K562 (cell line): ENCODE results near the gene UQCC2. TPM values are rescaled to one million over a fixed set of nuclear protein-coding genes. Genes with fewer than 3 reads are reported as not detected.
A peak's percentile ranks its signal among the peaks of the same experiment; 100 is the strongest.

Experiments used
- ATAC-seq: fragments of 200-7000 bp; cut with Tn5 transposase; 3 replicates; pipeline ENCODE4 v1.9.1; 2020; ENCODE audit warnings: moderate library complexity
- BruUV-seq: library from RNA; stranded (reverse); fragments of 400-500 nt; replicated peaks from 2 replicates; lab custom pipeline; 2021; lab: Mats Ljungman, UMichigan
- CTCF ChIA-PET: fragments of 300-600 bp; formaldehyde crosslinking; extraction: SDS; loops from one replicate; lab custom pipeline; 2021; ENCODE audit warnings: low intra/inter-chr PET ratio; lab: Yijun Ruan, JAX
- POLR2A ChIA-PET: fragments of 300-600, 350-650 bp; sonication (Branson Sonifier 250); formaldehyde crosslinking; extraction: SDS; loops from one replicate; lab custom pipeline; 2021; ENCODE audit warnings: antibody characterized with exemption, inconsistent platforms; lab: Yijun Ruan, JAX
- DNase-seq, 4 experiments: peaks; one replicate each; pipeline versions ENCODE4 v3.0.0 to v3.0.0-alpha.2; 2011 to 2018; ENCODE audit warnings: low spot score in 3 of 4, mixed read lengths in 3 of 4; ENCODE audit errors: extremely low read depth in 1 of 4
- FAIRE-seq: peaks from 2 replicates; lab custom pipeline; 2011; peaks lifted over from hg19 to GRCh38; lab: Jason Lieb, UNC
- H2AFZ ChIP-seq: 2 replicates; pipeline ENCODE4 v1.6.0; 2011; ENCODE audit warnings: low read depth, low read length, control low read depth, inconsistent platforms
- H3K27ac ChIP-seq: fragments of 200-600 bp; 3 replicates; pipeline ENCODE4 v1.8.0; 2011; ENCODE audit warnings: low read depth, mild to moderate bottlenecking, control low read depth, inconsistent platforms, low read length, moderate library complexity, mixed read lengths; ENCODE audit errors: extremely low read depth
- H3K27me3 ChIP-seq, 2 experiments: fragments of 300-600 bp in 1 of 2; 2 replicates in 1 of 2; 3 replicates in 1 of 2; pipeline versions ENCODE4 v1.6.0 to v1.8.0; 2011; ENCODE audit warnings: inconsistent platforms in 2 of 2, low read length in 2 of 2, mild to moderate bottlenecking in 1 of 2, mixed read lengths in 1 of 2, moderate library complexity in 1 of 2; ENCODE audit not compliant: control insufficient read depth in 2 of 2, insufficient read depth in 2 of 2
- H3K36me3 ChIP-seq: fragments of 300-600 bp; 3 replicates; pipeline ENCODE4 v1.8.0; 2011; ENCODE audit warnings: mild to moderate bottlenecking, low read length, inconsistent platforms; ENCODE audit not compliant: control insufficient read depth, insufficient read depth
- H3K4me1 ChIP-seq, 2 experiments: fragments of 200-600 bp in 1 of 2; replicated peaks in 1 of 2; 2 replicates in 1 of 2; 3 replicates in 1 of 2; pipeline versions ENCODE4 v1.5.1 to v1.8.0; 2011; ENCODE audit warnings: inconsistent platforms in 2 of 2, low read length in 2 of 2, mild to moderate bottlenecking in 1 of 2, mixed read lengths in 1 of 2, moderate library complexity in 1 of 2; ENCODE audit not compliant: control insufficient read depth in 2 of 2, insufficient read depth in 2 of 2
- H3K4me2 ChIP-seq: 2 replicates; pipeline ENCODE4 v1.6.1; 2011; ENCODE audit warnings: low read length, control low read depth, inconsistent platforms, mixed read lengths; ENCODE audit not compliant: insufficient read depth
- H3K4me3 ChIP-seq: fragments of 200-600 bp; sonication (generic), shearing (Covaris generic); 2 replicates; pipeline ENCODE4 v1.5.1; 2016; ENCODE audit warnings: control low read depth, inconsistent platforms
- H3K79me2 ChIP-seq: fragments of 200-600 bp; 3 replicates; pipeline ENCODE4 v1.8.0; 2011; ENCODE audit warnings: low read length, inconsistent platforms; ENCODE audit not compliant: control insufficient read depth, insufficient read depth
- H3K9ac ChIP-seq, 2 experiments: 2 replicates each; pipeline versions ENCODE4 v1.6.0 to v1.6.1; 2011; ENCODE audit warnings: low read depth in 2 of 2, low read length in 2 of 2, control low read depth in 1 of 2, inconsistent platforms in 1 of 2, mild to moderate bottlenecking in 1 of 2, mixed read lengths in 1 of 2; ENCODE audit not compliant: insufficient read depth in 1 of 2
- H3K9me1 ChIP-seq: one replicate; pipeline ENCODE4 v1.6.0; 2011; ENCODE audit warnings: inconsistent platforms, mild to moderate bottlenecking, low read length, moderate library complexity; ENCODE audit not compliant: control insufficient read depth, insufficient read depth
- H3K9me3 ChIP-seq: replicated peaks from 2 replicates; pipeline ENCODE4 v1.5.1; 2011; ENCODE audit warnings: low read depth, low read length, inconsistent platforms; ENCODE audit not compliant: control insufficient read depth, insufficient read depth
- H4K20me1 ChIP-seq: replicated peaks from 2 replicates; pipeline ENCODE4 v1.6.1; 2011; ENCODE audit warnings: low read length, inconsistent platforms, mixed read lengths; ENCODE audit not compliant: control insufficient read depth, insufficient read depth
- ETV5 ChIP-seq: sonication (generic); formaldehyde crosslinking; IDR thresholded peaks from 2 replicates; pipeline ENCODE4 v1.4.0; 2020; ENCODE audit warnings: low read depth, mild to moderate bottlenecking, missing genetic modification reagents
- FOXP1 ChIP-seq: sonication (generic); formaldehyde crosslinking; IDR thresholded peaks from 2 replicates; pipeline ENCODE4 v1.8.0; 2022; ENCODE audit warnings: mild to moderate bottlenecking, missing genetic modification reagents
- GABPA ChIP-seq: fragments of 200-800 bp; sonication (Bioruptor generic); conservative IDR thresholded peaks from 2 replicates; pipeline ENCODE4 v1.6.1; 2016; ENCODE audit warnings: low read depth, missing genetic modification characterization, missing compliant biosample characterization
- IFI16 ChIP-seq: fragments of 250-450 bp; sonication (Bioruptor Pico); IDR thresholded peaks from 2 replicates; pipeline ENCODE4 v2.1.2; 2022; ENCODE audit warnings: mild to moderate bottlenecking, inconsistent platforms
- ILK ChIP-seq: fragments of 450-650 bp; IDR thresholded peaks from 2 replicates; pipeline ENCODE4 v1.6.1; 2016; ENCODE audit warnings: missing genetic modification characterization, low read depth, mild to moderate bottlenecking, missing compliant biosample characterization, moderate library complexity, borderline replicate concordance
- NR2C1 ChIP-seq, 2 experiments: fragments of 450-650 bp; IDR thresholded peaks; 2 replicates each; pipeline ENCODE4 v1.6.1; 2017; ENCODE audit warnings: mild to moderate bottlenecking in 2 of 2, antibody characterized with exemption in 1 of 2, inconsistent platforms in 1 of 2, missing compliant biosample characterization in 1 of 2, missing genetic modification characterization in 1 of 2
- PKNOX1 ChIP-seq: fragments of 450-650 bp; IDR thresholded peaks from 2 replicates; pipeline ENCODE4 v1.6.1; 2016
- SMAD4 ChIP-seq: fragments of 250-450 bp; sonication (Bioruptor Pico); conservative IDR thresholded peaks from 2 replicates; pipeline ENCODE4 v1.8.0; 2021; ENCODE audit warnings: inconsistent platforms, mild to moderate bottlenecking, moderate library complexity
- SMARCA4 ChIP-seq: fragments of 450-650 bp; IDR thresholded peaks from 2 replicates; pipeline ENCODE4 v1.6.1; 2016
- TAF9B ChIP-seq: fragments of 450-650 bp; IDR thresholded peaks from 2 replicates; pipeline ENCODE4 v1.6.1; 2018; ENCODE audit warnings: mild to moderate bottlenecking; ENCODE audit not compliant: partially characterized antibody
- TBL1XR1 ChIP-seq, 2 experiments: IDR thresholded peaks; 2 replicates each; pipeline ENCODE4 v1.6.1; 2012; ENCODE audit warnings: improper control_type of control experiment in 2 of 2, low read length in 2 of 2, mild to moderate bottlenecking in 1 of 2
- TCF7 ChIP-seq: sonication (generic); IDR thresholded peaks from 2 replicates; pipeline ENCODE4 v1.6.1; 2016; ENCODE audit warnings: antibody characterized with exemption, borderline replicate concordance
- ZBTB8A ChIP-seq: fragments of 450-650 bp; IDR thresholded peaks from 2 replicates; pipeline ENCODE4 v1.6.1; 2018; ENCODE audit warnings: mild to moderate bottlenecking, moderate library complexity; ENCODE audit not compliant: partially characterized antibody
- ZNF133 ChIP-seq: fragments of 250-450 bp; sonication (Bioruptor Pico); IDR thresholded peaks from 2 replicates; pipeline ENCODE4 v1.4.0; 2020; ENCODE audit warnings: mild to moderate bottlenecking
- ZNF384 ChIP-seq: IDR thresholded peaks from 2 replicates; pipeline ENCODE4 v1.6.1; 2012; ENCODE audit warnings: low read depth, low read length, improper control_type of control experiment
- ZNF77 ChIP-seq: fragments of 250-450 bp; sonication (Bioruptor Pico); IDR thresholded peaks from 2 replicates; pipeline ENCODE4 v1.5.0; 2020
- WGBS: fragments of 100-300 bp; shearing (Covaris generic); methylation state at CpG from one replicate; pipeline ENCODE4 v1.1.6; 2016; ENCODE audit warnings: low coverage, mixed read lengths; ENCODE audit not compliant: insufficient coverage; ENCODE audit errors: missing lambda C conversion rate; 5-methylcytosine and 5-hydroxymethylcytosine counted together
- in situ Hi-C: fragments of 300-500 bp; cut with MboI; formaldehyde crosslinking; loops from 4 replicates; pipeline ENCODE4 v1.15.0; 2018; ENCODE audit warnings: inconsistent platforms, mixed read lengths
- intact Hi-C: fragments of 100-400 bp; cut with micrococcal nuclease; formaldehyde crosslinking; loops from 2 replicates; pipeline ENCODE4 v1.14.2; 2022
- polyA plus RNA-seq, 8 experiments: library from polyadenylated mRNA; depleted of rRNA in 4 of 8; stranded (reverse) in 5 of 8; unstranded in 3 of 8; fragments of >200 nt; fragmentation: Nextera tagmentation in 2 of 8; fragmentation: Illumina TruSeq in 1 of 8; extraction: Ambion mirVana in 2 of 8; extraction: Trizol in 1 of 8; gene quantifications; 2 replicates each; pipeline versions ENCODE4 v1.2.1 to v1.2.3, GENCODE V29; 2011 to 2014; ENCODE audit warnings: inconsistent platforms in 1 of 8, missing spikeins in 1 of 8
- total RNA-seq, 7 experiments: library from RNA; depleted of rRNA in 6 of 7; stranded (reverse); fragments of >200 nt in 6 of 7; fragmentation: Illumina TruSeq in 2 of 7; extraction: Trizol in 2 of 7; gene quantifications; 2 replicates each; pipeline versions ENCODE4 v1.2.1 to v1.2.3, GENCODE V29; 2011 to 2021; ENCODE audit warnings: low replicate concordance in 1 of 7
- TF ChIP-seq, protein P1 (sequence below): fragments of 450-650 bp; IDR thresholded peaks from 2 replicates; pipeline ENCODE4 v1.6.1; 2016; ENCODE audit warnings: borderline replicate concordance
- TF ChIP-seq, protein P2 (sequence below): fragments of 250-450 bp; sonication (Bioruptor Pico); IDR thresholded peaks from 2 replicates; pipeline ENCODE4 v1.8.0; 2021; ENCODE audit warnings: moderate library complexity, mild to moderate bottlenecking, inconsistent platforms

The UQCC2 gene
- total and polyA plus RNA-seq, 9 of the 15 experiments (the other 6 are each of a cell fraction or from before 2014, with no cell fraction given), result 58.5 to 927 (median 158) TPM

DNA sequence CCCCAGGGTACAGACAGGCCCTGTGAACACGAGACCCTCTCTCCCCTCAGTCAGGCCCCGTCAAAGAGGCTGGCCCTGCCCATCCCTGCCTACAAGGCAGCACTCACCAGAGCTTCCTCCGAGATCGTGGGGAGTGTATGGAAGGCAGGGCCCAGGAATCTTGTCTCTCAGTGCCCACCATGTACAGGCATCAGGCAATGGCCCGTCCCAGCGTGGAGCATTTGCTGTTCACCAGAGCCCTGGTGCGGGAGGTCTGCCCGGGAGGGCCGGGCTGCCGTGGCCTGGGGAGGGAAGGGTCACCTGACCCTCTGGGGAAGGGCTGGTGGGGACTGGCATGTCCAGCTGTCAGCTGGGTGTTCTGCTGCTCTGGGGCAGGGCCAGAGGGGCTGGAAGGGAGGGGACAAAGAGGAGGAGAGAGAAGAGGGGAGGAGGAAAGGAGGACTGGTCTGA is 35.2 kb upstream of the UQCC2 start, which contains the start of gene IP6K3:
TSS of gene IP6K3 (minus strand) at position 255 of the 450 bp plus-strand sequence. CDS start 11,429 bp downstream, outside the sequence.
- intact Hi-C loops (no loop called here), in situ Hi-C loops (no loop called here)
- Histone ChIP-seq H3K4me1 (peaks cover 2 to 16% of the 10 kb centered on the region in 2 experiments; a peak in 2 of 5 replicates), H3K4me3 (no peak within 1 kb of the TSS), H3K27ac (no peak within 1 kb of the TSS), H3K9ac (0 out of 4 replicates have a peak within 1 kb of the TSS, but pooled peaks of 1 of the 2 experiments have one; percentile 30), H3K79me2 (no peaks in the 10 kb centered on the region), H3K4me2 (no peak within 1 kb of the TSS), H3K27me3 (peaks cover 33 to 72% of the 10 kb centered on the region in 2 experiments; a peak in 4 of 5 replicates), H3K9me1 (peaks cover 2% of the 10 kb centered on the region), H4K20me1 (peaks cover 15% of the 10 kb centered on the region; the same call in 1 of the 2 replicates), H2AFZ (no peak within 1 kb of the TSS), H3K9me3 (no peaks in the 10 kb centered on the region), H3K36me3 (no peaks in the 10 kb centered on the region)
- no peak for FAIRE-seq
- no TSS peak for BruUV-seq
- POLR2A ChIA-PET, result interaction anchor here (0.9 to 1.2 kb wide), 2 partner anchors 24 to 305 kb away, joined by 3 read pairs; no protein-coding TSS in a partner anchor
- WGBS, result under 1% methylated on average over 10 of the region's 10 CpGs
- CTCF ChIA-PET, result interaction anchor here (1.1 kb wide), 1 partner anchor 35 kb away, joined by 5 read pairs; the partner anchor contains the start of gene UQCC2
- no peak for DNase-seq
- ATAC-seq, result no peak
- TF ChIP-seq SMAD4 (CRISPR knock-in tag) (no peak), FOXP1 (no peak), ZNF77 (CRISPR knock-in tag) (no peak), IFI16 (CRISPR knock-in tag) (no peak), TCF7 (no peak), ZNF384 (no peak), TAF9B (no peak), ETV5 (CRISPR knock-in tag) (no peak), ZBTB8A (no peak), ZNF133 (CRISPR knock-in tag) (no peak), GABPA (tag) (no peak), SMARCA4 (no peak), NR2C1 (IDR thresholded peaks at IDR 0.05) (no peak), NR2C1 (tag; IDR thresholded peaks at IDR 0.05) (no peak), ILK (no peak), TBL1XR1 (IDR thresholded peaks at IDR 0.05; ENCODE audit: low read length in 2 of 2) (no peak), PKNOX1 (no peak)
- TF ChIP-seq, protein P1, sequence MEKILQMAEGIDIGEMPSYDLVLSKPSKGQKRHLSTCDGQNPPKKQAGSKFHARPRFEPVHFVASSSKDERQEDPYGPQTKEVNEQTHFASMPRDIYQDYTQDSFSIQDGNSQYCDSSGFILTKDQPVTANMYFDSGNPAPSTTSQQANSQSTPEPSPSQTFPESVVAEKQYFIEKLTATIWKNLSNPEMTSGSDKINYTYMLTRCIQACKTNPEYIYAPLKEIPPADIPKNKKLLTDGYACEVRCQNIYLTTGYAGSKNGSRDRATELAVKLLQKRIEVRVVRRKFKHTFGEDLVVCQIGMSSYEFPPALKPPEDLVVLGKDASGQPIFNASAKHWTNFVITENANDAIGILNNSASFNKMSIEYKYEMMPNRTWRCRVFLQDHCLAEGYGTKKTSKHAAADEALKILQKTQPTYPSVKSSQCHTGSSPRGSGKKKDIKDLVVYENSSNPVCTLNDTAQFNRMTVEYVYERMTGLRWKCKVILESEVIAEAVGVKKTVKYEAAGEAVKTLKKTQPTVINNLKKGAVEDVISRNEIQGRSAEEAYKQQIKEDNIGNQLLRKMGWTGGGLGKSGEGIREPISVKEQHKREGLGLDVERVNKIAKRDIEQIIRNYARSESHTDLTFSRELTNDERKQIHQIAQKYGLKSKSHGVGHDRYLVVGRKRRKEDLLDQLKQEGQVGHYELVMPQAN, result no peak
- TF ChIP-seq, protein P2, sequence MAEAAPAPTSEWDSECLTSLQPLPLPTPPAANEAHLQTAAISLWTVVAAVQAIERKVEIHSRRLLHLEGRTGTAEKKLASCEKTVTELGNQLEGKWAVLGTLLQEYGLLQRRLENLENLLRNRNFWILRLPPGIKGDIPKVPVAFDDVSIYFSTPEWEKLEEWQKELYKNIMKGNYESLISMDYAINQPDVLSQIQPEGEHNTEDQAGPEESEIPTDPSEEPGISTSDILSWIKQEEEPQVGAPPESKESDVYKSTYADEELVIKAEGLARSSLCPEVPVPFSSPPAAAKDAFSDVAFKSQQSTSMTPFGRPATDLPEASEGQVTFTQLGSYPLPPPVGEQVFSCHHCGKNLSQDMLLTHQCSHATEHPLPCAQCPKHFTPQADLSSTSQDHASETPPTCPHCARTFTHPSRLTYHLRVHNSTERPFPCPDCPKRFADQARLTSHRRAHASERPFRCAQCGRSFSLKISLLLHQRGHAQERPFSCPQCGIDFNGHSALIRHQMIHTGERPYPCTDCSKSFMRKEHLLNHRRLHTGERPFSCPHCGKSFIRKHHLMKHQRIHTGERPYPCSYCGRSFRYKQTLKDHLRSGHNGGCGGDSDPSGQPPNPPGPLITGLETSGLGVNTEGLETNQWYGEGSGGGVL, result no peak
